ENCODE data around the gene CEP192. TPM values are rescaled to one million over a fixed set of nuclear protein-coding genes. Genes with fewer than 3 reads are reported as not detected.

Gene CEP192
- total and polyA plus RNA-seq, 10 of the 15 experiments (the other 5 are each of a cell fraction or from before 2014, with no cell fraction given) = 15.4 to 58.2 (median 29.6) TPM

DNA sequence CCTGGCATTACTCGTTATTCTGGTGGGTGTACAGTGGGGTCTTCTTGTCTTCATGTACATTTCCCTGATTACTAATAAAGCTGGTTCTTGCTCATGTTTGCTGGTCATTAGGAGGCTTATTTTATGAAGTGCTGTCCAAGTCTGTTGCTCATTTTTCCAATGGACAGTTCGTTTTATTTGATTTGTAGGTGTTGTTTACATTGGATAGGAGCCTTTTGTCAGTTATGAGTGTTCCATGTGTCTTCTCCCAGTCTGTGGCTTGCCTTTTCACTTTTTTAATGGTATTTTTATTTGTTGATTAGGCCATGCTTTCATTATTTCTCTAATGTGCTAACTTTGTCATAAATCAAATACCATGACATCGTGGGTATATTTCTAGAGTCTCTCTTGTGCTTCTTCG lies 51.9 kb downstream of the CEP192 start:
- Histone ChIP-seq H3K36me3 (ENCODE audit: control insufficient read depth in 2 of 2, insufficient read depth in 2 of 2, low read length in 1 of 2) (peaks cover 8 to 24% of the 10 kb centered on the region in 2 experiments), H3K79me2 (ENCODE audit: control insufficient read depth, insufficient read depth, low read length) (no peaks in the 10 kb centered on the region)
- TF ChIP-seq EGR1 (IDR thresholded peaks at IDR 0.05; ENCODE audit: borderline replicate concordance in 1 of 2, low read depth in 2 of 2, low read length in 2 of 2) = no peak
- TF ChIP-seq, protein P1, sequence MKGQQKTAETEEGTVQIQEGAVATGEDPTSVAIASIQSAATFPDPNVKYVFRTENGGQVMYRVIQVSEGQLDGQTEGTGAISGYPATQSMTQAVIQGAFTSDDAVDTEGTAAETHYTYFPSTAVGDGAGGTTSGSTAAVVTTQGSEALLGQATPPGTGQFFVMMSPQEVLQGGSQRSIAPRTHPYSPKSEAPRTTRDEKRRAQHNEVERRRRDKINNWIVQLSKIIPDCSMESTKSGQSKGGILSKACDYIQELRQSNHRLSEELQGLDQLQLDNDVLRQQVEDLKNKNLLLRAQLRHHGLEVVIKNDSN (IDR thresholded peaks at IDR 0.05; ENCODE audit: borderline replicate concordance, extremely low read length, insufficient read depth, low read depth, low read length) = no peak
- TF ChIP-seq MEF2B (IDR thresholded peaks at IDR 0.05; ENCODE audit: partially characterized antibody, poor library complexity, severe bottlenecking) = no peak
- TF ChIP-seq BRCA1 (IDR thresholded peaks at IDR 0.05; ENCODE audit: low read depth, low read length) = no peak
- TF ChIP-seq NR2C2 (IDR thresholded peaks at IDR 0.05; ENCODE audit: borderline replicate concordance, control insufficient read depth, insufficient read length, low read depth) = no peak
- TF ChIP-seq TAF1 (IDR thresholded peaks at IDR 0.05; ENCODE audit: borderline replicate concordance, low read depth, low read length) = no peak
- no peak for TF ChIP-seq HDAC6 (IDR thresholded peaks at IDR 0.05; ENCODE audit: unreplicated experiment)
- TF ChIP-seq MEF2A (IDR thresholded peaks at IDR 0.05; ENCODE audit: insufficient read depth, low read depth, low read length) = no peak
- no peak for TF ChIP-seq WRNIP1 (IDR thresholded peaks at IDR 0.05; ENCODE audit: borderline replicate concordance, low read depth, low read length)
- no peak for TF ChIP-seq HSF1 (IDR thresholded peaks at IDR 0.05; ENCODE audit: low read depth, low read length)
- no peak for TF ChIP-seq ATF3 (IDR thresholded peaks at IDR 0.05; ENCODE audit: borderline replicate concordance, extremely low read depth, low read depth, low read length)

More for the DNA sequence above, 51.9 kb downstream of the CEP192 start:
- in situ Hi-C loops (cut with MboI) (no loop called here), intact Hi-C loops (cut with micrococcal nuclease; ENCODE audit: unreplicated experiment) (no loop called here)
- Histone ChIP-seq H2AFZ (ENCODE audit: control insufficient read depth, low read depth, low read length) (no peak overlapping the region), H3K4me3 (no peak overlapping the region), H3K27me3 (replicated peaks in 1 of 2; ENCODE audit: control insufficient read depth in 2 of 2, insufficient read depth in 2 of 2, low read length in 1 of 2) (no peaks in the 10 kb centered on the region), H3K4me1 (ENCODE audit: control insufficient read depth, insufficient read depth, low read length) (no peaks in the 10 kb centered on the region), H4K20me1 (ENCODE audit: control insufficient read depth, insufficient read depth) (no peaks in the 10 kb centered on the region), H3K4me2 (ENCODE audit: control insufficient read depth, insufficient read depth) (no peak overlapping the region), H3K27ac (ENCODE audit: control insufficient read depth, insufficient read depth) (no peak overlapping the region), H3K9me3 (replicated peaks; ENCODE audit: control insufficient read depth, insufficient read depth, low read length) (no peaks in the 10 kb centered on the region), H3K9ac (ENCODE audit: control insufficient read depth, insufficient read depth, low read length) (no peak overlapping the region)
- 99% methylated on average over 4 of the region's 4 CpGs for WGBS (ENCODE audit: insufficient coverage, insufficient replicate concordance, low lambda C conversion rate, missing lambda C conversion rate)
- SMC1A ChIA-PET (ENCODE audit: uncharacterized antibody, unreplicated experiment) = no interaction called here
- ATAC-seq (no peak), DNase-seq (ENCODE audit: low read depth, low spot score) (no peak), FAIRE-seq (no peak)
- CTCF ChIA-PET = no interaction called here
- no TSS peak for BruUV-seq (replicated peaks)
- POLR2A ChIA-PET = no interaction called here
- RAD21 ChIA-PET (ENCODE audit: unreplicated experiment) = no interaction called here
